ENCODE results near the gene LRP10.
A peak's percentile ranks its signal among the peaks of the same experiment; 100 is the strongest.

Gene LRP10

GRCh38 chr14:22842211-22843122 lies 29.1 kb upstream of the LRP10 start:
- DNase-seq (ENCODE audit: low spot score): no peak

DNA sequence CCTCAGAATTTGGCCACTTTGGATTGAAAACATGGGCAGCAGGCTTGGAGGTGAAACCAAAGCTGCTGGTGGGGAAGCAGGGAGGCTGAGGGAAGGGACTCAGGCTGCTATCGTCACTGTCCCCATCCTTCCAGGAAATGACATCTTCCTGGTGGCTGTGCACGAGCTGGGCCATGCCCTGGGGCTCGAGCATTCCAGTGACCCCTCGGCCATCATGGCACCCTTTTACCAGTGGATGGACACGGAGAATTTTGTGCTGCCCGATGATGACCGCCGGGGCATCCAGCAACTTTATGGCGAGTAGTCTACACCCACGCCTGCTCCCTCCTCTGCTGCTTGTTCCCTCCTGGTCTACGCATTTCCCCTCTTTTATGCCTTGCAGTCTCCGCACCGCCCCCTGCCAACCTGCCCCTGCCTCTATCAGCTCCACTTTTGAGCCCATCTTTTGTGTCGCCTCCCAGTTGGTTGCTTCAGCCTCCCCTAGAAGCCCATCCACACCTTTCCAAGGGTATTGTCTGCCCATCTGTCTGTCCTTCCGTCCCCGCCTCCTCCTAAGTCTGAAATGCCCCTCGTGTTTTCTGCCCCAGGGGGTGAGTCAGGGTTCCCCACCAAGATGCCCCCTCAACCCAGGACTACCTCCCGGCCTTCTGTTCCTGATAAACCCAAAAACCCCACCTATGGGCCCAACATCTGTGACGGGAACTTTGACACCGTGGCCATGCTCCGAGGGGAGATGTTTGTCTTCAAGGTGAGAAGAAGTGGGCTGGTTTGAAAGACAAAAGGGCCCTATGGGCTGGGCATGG lies 28.2 kb upstream of the LRP10 start:
- POLR2A ChIA-PET (ENCODE audit: low non-redundant PET): no interaction called here
- peak overlapping the region; percentile 99 for H3K27ac ChIP-seq
- TF ChIP-seq, protein P1, sequence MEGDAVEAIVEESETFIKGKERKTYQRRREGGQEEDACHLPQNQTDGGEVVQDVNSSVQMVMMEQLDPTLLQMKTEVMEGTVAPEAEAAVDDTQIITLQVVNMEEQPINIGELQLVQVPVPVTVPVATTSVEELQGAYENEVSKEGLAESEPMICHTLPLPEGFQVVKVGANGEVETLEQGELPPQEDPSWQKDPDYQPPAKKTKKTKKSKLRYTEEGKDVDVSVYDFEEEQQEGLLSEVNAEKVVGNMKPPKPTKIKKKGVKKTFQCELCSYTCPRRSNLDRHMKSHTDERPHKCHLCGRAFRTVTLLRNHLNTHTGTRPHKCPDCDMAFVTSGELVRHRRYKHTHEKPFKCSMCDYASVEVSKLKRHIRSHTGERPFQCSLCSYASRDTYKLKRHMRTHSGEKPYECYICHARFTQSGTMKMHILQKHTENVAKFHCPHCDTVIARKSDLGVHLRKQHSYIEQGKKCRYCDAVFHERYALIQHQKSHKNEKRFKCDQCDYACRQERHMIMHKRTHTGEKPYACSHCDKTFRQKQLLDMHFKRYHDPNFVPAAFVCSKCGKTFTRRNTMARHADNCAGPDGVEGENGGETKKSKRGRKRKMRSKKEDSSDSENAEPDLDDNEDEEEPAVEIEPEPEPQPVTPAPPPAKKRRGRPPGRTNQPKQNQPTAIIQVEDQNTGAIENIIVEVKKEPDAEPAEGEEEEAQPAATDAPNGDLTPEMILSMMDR (conservative IDR thresholded peaks at IDR 0.05; ENCODE audit: low read depth): no peak
- DNase-seq (ENCODE audit: low spot score): no peak
- CTCF ChIA-PET: interaction anchor here (0.6 to 1.8 kb wide), 3 partner anchors 7 to 273 kb away, joined by 3 to 5 read pairs (median 3); no protein-coding TSS in a partner anchor

More at GRCh38 chr14:22842211-22843122, 29.1 kb upstream of the LRP10 start:
- H3K27ac ChIP-seq: peak overlapping the region; percentile 99
- CTCF ChIA-PET: interaction anchor here (0.6 to 1.8 kb wide), 2 partner anchors 10 to 272 kb away, joined by 3 to 5 read pairs; no protein-coding TSS in a partner anchor
- TF ChIP-seq, protein P1 (conservative IDR thresholded peaks at IDR 0.05; ENCODE audit: low read depth): no peak
- POLR2A ChIA-PET (ENCODE audit: low non-redundant PET): no interaction called here

DNA sequence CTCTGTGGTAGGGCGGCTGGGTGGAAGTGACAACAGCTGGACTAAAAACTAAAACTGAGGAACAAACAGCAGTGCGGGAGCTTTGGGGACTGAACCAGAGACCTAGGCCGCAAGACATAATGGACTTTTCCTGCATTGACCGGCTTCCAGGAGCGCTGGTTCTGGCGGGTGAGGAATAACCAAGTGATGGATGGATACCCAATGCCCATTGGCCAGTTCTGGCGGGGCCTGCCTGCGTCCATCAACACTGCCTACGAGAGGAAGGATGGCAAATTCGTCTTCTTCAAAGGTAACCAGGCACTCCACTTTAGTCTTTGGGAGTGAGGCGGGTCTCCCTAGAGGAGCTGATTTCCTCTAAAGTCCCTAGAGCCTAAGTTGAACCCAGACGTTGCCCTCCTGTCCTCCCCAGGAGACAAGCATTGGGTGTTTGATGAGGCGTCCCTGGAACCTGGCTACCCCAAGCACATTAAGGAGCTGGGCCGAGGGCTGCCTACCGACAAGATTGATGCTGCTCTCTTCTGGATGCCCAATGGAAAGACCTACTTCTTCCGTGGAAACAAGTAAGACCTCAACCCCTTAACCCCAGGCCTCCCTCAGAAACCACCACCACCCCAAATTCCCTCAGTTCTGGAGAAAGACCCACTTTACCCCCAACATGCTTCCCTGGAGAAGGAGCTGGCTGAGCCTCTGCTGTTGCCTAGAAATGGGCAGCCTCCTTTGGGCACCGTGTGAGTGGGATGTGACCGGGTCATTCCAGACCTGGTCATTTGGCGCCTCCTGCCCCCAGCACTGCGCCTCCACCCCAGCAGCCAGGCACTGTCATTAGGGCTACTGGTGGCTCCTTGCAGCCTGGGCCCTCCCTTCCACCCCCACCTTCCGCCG lies 27.1 kb upstream of the LRP10 start:
- CTCF ChIA-PET: interaction anchor here (0.7 to 1.8 kb wide), 2 partner anchors 8 kb away, joined by 3 to 5 read pairs; no protein-coding TSS in a partner anchor

DNA sequence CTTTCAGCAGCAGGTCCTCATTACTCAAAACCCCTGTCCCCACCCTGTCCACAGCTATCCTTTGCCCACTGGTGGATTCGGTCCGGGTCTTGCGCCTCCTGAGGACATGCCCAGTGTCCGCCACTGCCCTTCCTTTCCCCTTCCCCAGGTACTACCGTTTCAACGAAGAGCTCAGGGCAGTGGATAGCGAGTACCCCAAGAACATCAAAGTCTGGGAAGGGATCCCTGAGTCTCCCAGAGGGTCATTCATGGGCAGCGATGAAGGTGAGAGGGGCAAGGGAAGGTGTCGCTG lies 26.5 kb upstream of the LRP10 start:
- ChIA-PET POLR2A (ENCODE audit: low non-redundant PET) (no interaction called here), CTCF (interaction anchor here (0.6 kb wide), 1 partner anchor 274 kb away, joined by 7 read pairs; no protein-coding TSS in a partner anchor)
- peak overlapping the region; percentile 99 for H3K27ac ChIP-seq
- no peak for DNase-seq (ENCODE audit: low spot score)
- TF ChIP-seq, protein P1 (conservative IDR thresholded peaks at IDR 0.05; ENCODE audit: low read depth): no peak

More for the DNA sequence above, 27.1 kb upstream of the LRP10 start:
- peak overlapping the region; percentile 99 for H3K27ac ChIP-seq
- no peak for DNase-seq (ENCODE audit: low spot score)
- TF ChIP-seq, protein P1 (conservative IDR thresholded peaks at IDR 0.05; ENCODE audit: low read depth): no peak
- POLR2A ChIA-PET (ENCODE audit: low non-redundant PET): no interaction called here

- TF ChIP-seq, protein P1 (conservative IDR thresholded peaks at IDR 0.05; ENCODE audit: low read depth): no peak
- ChIA-PET CTCF (interaction anchor here (0.7 kb wide), 1 partner anchor 69 kb away, joined by 3 read pairs; no protein-coding TSS in a partner anchor), POLR2A (ENCODE audit: low non-redundant PET) (no interaction called here)
- H3K27ac ChIP-seq: peak overlapping the region; percentile 99
- no peak for DNase-seq (ENCODE audit: low spot score)
Observed at GRCh38 chr14:22845821-22846625, 25.5 kb upstream of the LRP10 start.

Measured in RWPE1 (cell line).